Measurements from ENCODE around the gene DPP10. TPM values are rescaled to one million over a fixed set of nuclear protein-coding genes. Genes with fewer than 3 reads are reported as not detected.

Gene DPP10
- total and polyA plus RNA-seq, 9 donors: 0.12 to 5.9 (median 0.64) TPM; not detected in 3

- no peak for DNase-seq
- no peaks in the 10 kb centered on the region for H3K36me3 ChIP-seq
- no peaks in the 10 kb centered on the region for H3K9me3 ChIP-seq
- no peaks in the 10 kb centered on the region for H3K4me1 ChIP-seq (ENCODE audit: insufficient read depth)
- H3K4me3 ChIP-seq: no peak overlapping the region
- intact Hi-C loops (cut with DNase I): no loop called here
- no peaks in the 10 kb centered on the region for H3K27me3 ChIP-seq
- 51 to 60% (median 52%) methylated on average over 4 of the region's 4 CpGs for WGBS, 3 donors
- no peak for TF ChIP-seq EP300 (IDR thresholded peaks at IDR 0.05)
- TF ChIP-seq POLR2A (IDR thresholded peaks at IDR 0.05): no peak
- no peak for TF ChIP-seq CTCF (IDR thresholded peaks at IDR 0.05)
- H3K27ac ChIP-seq: no peak overlapping the region
Measured at GRCh38 chr2:114752425-114752824, 310.0 kb downstream of the DPP10 start.

- Histone ChIP-seq H3K4me3 (no peak overlapping the region), H3K27ac (no peak overlapping the region), H3K4me1 (ENCODE audit: insufficient read depth) (no peaks in the 10 kb centered on the region), H3K9me3 (no peaks in the 10 kb centered on the region), H3K36me3 (no peaks in the 10 kb centered on the region), H3K27me3 (no peaks in the 10 kb centered on the region)
- WGBS, 3 donors: 97% methylated on average over 2 of the region's 2 CpGs
- no peak for TF ChIP-seq POLR2A (IDR thresholded peaks at IDR 0.05)
- TF ChIP-seq EP300 (IDR thresholded peaks at IDR 0.05): no peak
- TF ChIP-seq CTCF (IDR thresholded peaks at IDR 0.05): no peak
- no peak for DNase-seq
- intact Hi-C loops (cut with DNase I): no loop called here
Measured at GRCh38 chr2:114753145-114753544, 310.7 kb downstream of the DPP10 start.

GRCh38 chr2:114754907-114755563, 312.6 kb downstream of the DPP10 start:
- WGBS, 3 donors: 61 to 67% (median 65%) methylated on average over 3 of the region's 3 CpGs
- H3K9me3 ChIP-seq: no peaks in the 10 kb centered on the region
- H3K36me3 ChIP-seq: no peaks in the 10 kb centered on the region
- DNase-seq: no peak
- no peak overlapping the region for H3K27ac ChIP-seq
- intact Hi-C loops (cut with DNase I): no loop called here
- H3K27me3 ChIP-seq: no peaks in the 10 kb centered on the region
- TF ChIP-seq EP300 (IDR thresholded peaks at IDR 0.05): no peak
- no peak for TF ChIP-seq POLR2A (IDR thresholded peaks at IDR 0.05)
- no peak for TF ChIP-seq CTCF (IDR thresholded peaks at IDR 0.05)
- no peak overlapping the region for H3K4me3 ChIP-seq
- H3K4me1 ChIP-seq (ENCODE audit: insufficient read depth): no peaks in the 10 kb centered on the region

- no peaks in the 10 kb centered on the region for H3K4me1 ChIP-seq (ENCODE audit: insufficient read depth)
- H3K27me3 ChIP-seq: no peaks in the 10 kb centered on the region
- no peaks in the 10 kb centered on the region for H3K9me3 ChIP-seq
- TF ChIP-seq POLR2A (IDR thresholded peaks at IDR 0.05) (no peak), EP300 (IDR thresholded peaks at IDR 0.05) (no peak), CTCF (IDR thresholded peaks at IDR 0.05) (no peak)
- no peak overlapping the region for H3K4me3 ChIP-seq
- intact Hi-C loops (cut with DNase I): no loop called here
- no peak overlapping the region for H3K27ac ChIP-seq
- H3K36me3 ChIP-seq: no peaks in the 10 kb centered on the region
- DNase-seq: no peak
- 29 to 68% (median 49%) methylated on average over 1 of the region's 1 CpG for WGBS, 3 donors
Measured at GRCh38 chr2:114762376-114762775, 319.9 kb downstream of the DPP10 start.
